GM18951 (cell line): ENCODE data around the gene TGM5.
"Not testable (repeated sequence)": the region's sequence is repeated elsewhere in the genome, so short reads cannot be mapped to it uniquely, and the experiment has no call there.

Source experiments
- POLR2A ChIP-seq: IDR thresholded peaks from 4 replicates; pipeline ENCODE4 v1.6.1; 2011; ENCODE audit warnings: mild to moderate bottlenecking; ENCODE audit not compliant: insufficient read length, insufficient read depth; ENCODE audit errors: extremely low read depth
- in situ Hi-C: fragments of 300-500 bp; cut with MboI; formaldehyde crosslinking; loops from one replicate; pipeline ENCODE4 v1.12.0; 2022; ENCODE audit warnings: low sequenced_read_pairs, mixed read lengths, inconsistent platforms; ENCODE audit not compliant: unreplicated experiment

The TGM5 gene

GRCh38 chr15:43210807-43211206 lies 55.9 kb downstream of the TGM5 start:
- in situ Hi-C loops = no loop called here
- TF ChIP-seq POLR2A = no peak

- in situ Hi-C loops = no loop called here
- no peak for TF ChIP-seq POLR2A
Measured at GRCh38 chr15:43210172-43210745, 56.5 kb downstream of the TGM5 start.

- in situ Hi-C loops = no loop called here
- no peak for TF ChIP-seq POLR2A
Measured at GRCh38 chr15:43209059-43209824, 57.5 kb downstream of the TGM5 start.

- in situ Hi-C loops = no loop called here
- no peak for TF ChIP-seq POLR2A
Measured at GRCh38 chr15:43208052-43209002, 58.4 kb downstream of the TGM5 start.

GRCh38 chr15:43207024-43207423 lies 59.7 kb downstream of the TGM5 start:
- no peak for TF ChIP-seq POLR2A
- in situ Hi-C loops = no loop called here

- in situ Hi-C loops = no loop called here
Measured at GRCh38 chr15:43206054-43206453, 60.7 kb downstream of the TGM5 start.

GRCh38 chr15:43204016-43204901 lies 62.5 kb downstream of the TGM5 start:
- no peak for TF ChIP-seq POLR2A
- in situ Hi-C loops = no loop called here

More at GRCh38 chr15:43206054-43206453, 60.7 kb downstream of the TGM5 start:
- TF ChIP-seq POLR2A = no peak

GRCh38 chr15:43199945-43200488 lies 66.7 kb downstream of the TGM5 start:
- no peak for TF ChIP-seq POLR2A
- in situ Hi-C loops = no loop called here

GRCh38 chr15:43198992-43199391 lies 67.7 kb downstream of the TGM5 start:
- in situ Hi-C loops = no loop called here
- TF ChIP-seq POLR2A = no peak

GRCh38 chr15:43198556-43198955 lies 68.2 kb downstream of the TGM5 start:
- in situ Hi-C loops = not testable (repeated sequence)

GRCh38 chr15:43197773-43198172 lies 69.0 kb downstream of the TGM5 start:
- in situ Hi-C loops = not testable (repeated sequence)

GRCh38 chr15:43196760-43197548 lies 69.8 kb downstream of the TGM5 start:
- in situ Hi-C loops = no loop called here
- no peak for TF ChIP-seq POLR2A
